K562 (cell line): ENCODE data around the gene MVB12B. TPM values are rescaled to one million over a fixed set of nuclear protein-coding genes. Genes with fewer than 3 reads are reported as not detected.

Experiments
- ATAC-seq: fragments of 200-7000 bp; cut with Tn5 transposase; 3 replicates; pipeline ENCODE4 v1.9.1; 2020; ENCODE audit warnings: moderate library complexity
- BruUV-seq: library from RNA; stranded (reverse); fragments of 400-500 nt; replicated peaks from 2 replicates; lab custom pipeline; 2021; lab: Mats Ljungman, UMichigan
- CTCF ChIA-PET: fragments of 300-600 bp; formaldehyde crosslinking; extraction: SDS; loops from one replicate; lab custom pipeline; 2021; ENCODE audit warnings: low intra/inter-chr PET ratio; lab: Yijun Ruan, JAX
- POLR2A ChIA-PET: fragments of 300-600, 350-650 bp; sonication (Branson Sonifier 250); formaldehyde crosslinking; extraction: SDS; loops from one replicate; lab custom pipeline; 2021; ENCODE audit warnings: antibody characterized with exemption, inconsistent platforms; lab: Yijun Ruan, JAX
- DNase-seq, 4 experiments: peaks; one replicate each; pipeline versions ENCODE4 v3.0.0 to v3.0.0-alpha.2; 2011 to 2018; ENCODE audit warnings: low spot score in 3 of 4, mixed read lengths in 3 of 4; ENCODE audit errors: extremely low read depth in 1 of 4
- FAIRE-seq: peaks from 2 replicates; lab custom pipeline; 2011; peaks lifted over from hg19 to GRCh38; lab: Jason Lieb, UNC
- H2AFZ ChIP-seq: 2 replicates; pipeline ENCODE4 v1.6.0; 2011; ENCODE audit warnings: low read depth, low read length, control low read depth, inconsistent platforms
- H3K27ac ChIP-seq: fragments of 200-600 bp; 3 replicates; pipeline ENCODE4 v1.8.0; 2011; ENCODE audit warnings: low read depth, mild to moderate bottlenecking, control low read depth, inconsistent platforms, low read length, moderate library complexity, mixed read lengths; ENCODE audit errors: extremely low read depth
- H3K27me3 ChIP-seq, 2 experiments: fragments of 300-600 bp in 1 of 2; 2 replicates in 1 of 2; 3 replicates in 1 of 2; pipeline versions ENCODE4 v1.6.0 to v1.8.0; 2011; ENCODE audit warnings: inconsistent platforms in 2 of 2, low read length in 2 of 2, mild to moderate bottlenecking in 1 of 2, mixed read lengths in 1 of 2, moderate library complexity in 1 of 2; ENCODE audit not compliant: control insufficient read depth in 2 of 2, insufficient read depth in 2 of 2
- H3K36me3 ChIP-seq: fragments of 300-600 bp; 3 replicates; pipeline ENCODE4 v1.8.0; 2011; ENCODE audit warnings: mild to moderate bottlenecking, low read length, inconsistent platforms; ENCODE audit not compliant: control insufficient read depth, insufficient read depth
- H3K4me1 ChIP-seq, 2 experiments: fragments of 200-600 bp in 1 of 2; replicated peaks in 1 of 2; 2 replicates in 1 of 2; 3 replicates in 1 of 2; pipeline versions ENCODE4 v1.5.1 to v1.8.0; 2011; ENCODE audit warnings: inconsistent platforms in 2 of 2, low read length in 2 of 2, mild to moderate bottlenecking in 1 of 2, mixed read lengths in 1 of 2, moderate library complexity in 1 of 2; ENCODE audit not compliant: control insufficient read depth in 2 of 2, insufficient read depth in 2 of 2
- H3K4me2 ChIP-seq: 2 replicates; pipeline ENCODE4 v1.6.1; 2011; ENCODE audit warnings: low read length, control low read depth, inconsistent platforms, mixed read lengths; ENCODE audit not compliant: insufficient read depth
- H3K4me3 ChIP-seq: fragments of 200-600 bp; sonication (generic), shearing (Covaris generic); 2 replicates; pipeline ENCODE4 v1.5.1; 2016; ENCODE audit warnings: control low read depth, inconsistent platforms
- H3K79me2 ChIP-seq: fragments of 200-600 bp; 3 replicates; pipeline ENCODE4 v1.8.0; 2011; ENCODE audit warnings: low read length, inconsistent platforms; ENCODE audit not compliant: control insufficient read depth, insufficient read depth
- H3K9ac ChIP-seq, 2 experiments: 2 replicates each; pipeline versions ENCODE4 v1.6.0 to v1.6.1; 2011; ENCODE audit warnings: low read depth in 2 of 2, low read length in 2 of 2, control low read depth in 1 of 2, inconsistent platforms in 1 of 2, mild to moderate bottlenecking in 1 of 2, mixed read lengths in 1 of 2; ENCODE audit not compliant: insufficient read depth in 1 of 2
- H3K9me1 ChIP-seq: one replicate; pipeline ENCODE4 v1.6.0; 2011; ENCODE audit warnings: inconsistent platforms, mild to moderate bottlenecking, low read length, moderate library complexity; ENCODE audit not compliant: control insufficient read depth, insufficient read depth
- H3K9me3 ChIP-seq: replicated peaks from 2 replicates; pipeline ENCODE4 v1.5.1; 2011; ENCODE audit warnings: low read depth, low read length, inconsistent platforms; ENCODE audit not compliant: control insufficient read depth, insufficient read depth
- H4K20me1 ChIP-seq: replicated peaks from 2 replicates; pipeline ENCODE4 v1.6.1; 2011; ENCODE audit warnings: low read length, inconsistent platforms, mixed read lengths; ENCODE audit not compliant: control insufficient read depth, insufficient read depth
- CXXC5 ChIP-seq: fragments of 250-450 bp; sonication (Bioruptor Pico); IDR thresholded peaks from 2 replicates; pipeline ENCODE4 v1.8.0; 2022; ENCODE audit warnings: inconsistent platforms, mild to moderate bottlenecking, moderate library complexity
- FIP1L1 ChIP-seq: fragments of 200-400 bp; formaldehyde crosslinking; IDR thresholded peaks from 2 replicates; pipeline ENCODE4 v1.6.1; 2018; ENCODE audit warnings: mild to moderate bottlenecking, low read depth, low read length; ENCODE audit not compliant: poor library complexity, severe bottlenecking
- MED1 ChIP-seq: sonication (generic); formaldehyde crosslinking; IDR thresholded peaks from 2 replicates; pipeline ENCODE4 v1.8.1; 2023; ENCODE audit warnings: missing genetic modification reagents, borderline replicate concordance
- TSC22D4 ChIP-seq: fragments of 450-650 bp; IDR thresholded peaks from 2 replicates; pipeline ENCODE4 v1.6.1; 2016; ENCODE audit warnings: missing genetic modification characterization, missing biosample characterization, control low read depth
- ZNF12 ChIP-seq: sonication (generic); formaldehyde crosslinking; IDR thresholded peaks from 2 replicates; pipeline ENCODE4 v1.4.0; 2020; ENCODE audit warnings: mild to moderate bottlenecking, missing genetic modification reagents
- WGBS: fragments of 100-300 bp; shearing (Covaris generic); methylation state at CpG from one replicate; pipeline ENCODE4 v1.1.6; 2016; ENCODE audit warnings: low coverage, mixed read lengths; ENCODE audit not compliant: insufficient coverage; ENCODE audit errors: missing lambda C conversion rate; 5-methylcytosine and 5-hydroxymethylcytosine counted together
- in situ Hi-C: fragments of 300-500 bp; cut with MboI; formaldehyde crosslinking; loops from 4 replicates; pipeline ENCODE4 v1.15.0; 2018; ENCODE audit warnings: inconsistent platforms, mixed read lengths
- intact Hi-C: fragments of 100-400 bp; cut with micrococcal nuclease; formaldehyde crosslinking; loops from 2 replicates; pipeline ENCODE4 v1.14.2; 2022
- polyA plus RNA-seq, 8 experiments: library from polyadenylated mRNA; depleted of rRNA in 4 of 8; stranded (reverse) in 5 of 8; unstranded in 3 of 8; fragments of >200 nt; fragmentation: Nextera tagmentation in 2 of 8; fragmentation: Illumina TruSeq in 1 of 8; extraction: Ambion mirVana in 2 of 8; extraction: Trizol in 1 of 8; gene quantifications; 2 replicates each; pipeline versions ENCODE4 v1.2.1 to v1.2.3, GENCODE V29; 2011 to 2014; ENCODE audit warnings: inconsistent platforms in 1 of 8, missing spikeins in 1 of 8
- total RNA-seq, 7 experiments: library from RNA; depleted of rRNA in 6 of 7; stranded (reverse); fragments of >200 nt in 6 of 7; fragmentation: Illumina TruSeq in 2 of 7; extraction: Trizol in 2 of 7; gene quantifications; 2 replicates each; pipeline versions ENCODE4 v1.2.1 to v1.2.3, GENCODE V29; 2011 to 2021; ENCODE audit warnings: low replicate concordance in 1 of 7
- TF ChIP-seq, protein P1 (sequence below): fragments of 450-650 bp; formaldehyde crosslinking; IDR thresholded peaks from 2 replicates; pipeline ENCODE4 v1.4.0; 2020; ENCODE audit warnings: mild to moderate bottlenecking, moderate library complexity
- TF ChIP-seq, protein P2 (sequence below): sonication (generic); formaldehyde crosslinking; IDR thresholded peaks from 2 replicates; pipeline ENCODE4 v1.8.1; 2022; ENCODE audit warnings: missing genetic modification reagents

MVB12B gene
- total and polyA plus RNA-seq, 9 of the 15 experiments (the other 6 are each of a cell fraction or from before 2014, with no cell fraction given) = not detected

DNA sequence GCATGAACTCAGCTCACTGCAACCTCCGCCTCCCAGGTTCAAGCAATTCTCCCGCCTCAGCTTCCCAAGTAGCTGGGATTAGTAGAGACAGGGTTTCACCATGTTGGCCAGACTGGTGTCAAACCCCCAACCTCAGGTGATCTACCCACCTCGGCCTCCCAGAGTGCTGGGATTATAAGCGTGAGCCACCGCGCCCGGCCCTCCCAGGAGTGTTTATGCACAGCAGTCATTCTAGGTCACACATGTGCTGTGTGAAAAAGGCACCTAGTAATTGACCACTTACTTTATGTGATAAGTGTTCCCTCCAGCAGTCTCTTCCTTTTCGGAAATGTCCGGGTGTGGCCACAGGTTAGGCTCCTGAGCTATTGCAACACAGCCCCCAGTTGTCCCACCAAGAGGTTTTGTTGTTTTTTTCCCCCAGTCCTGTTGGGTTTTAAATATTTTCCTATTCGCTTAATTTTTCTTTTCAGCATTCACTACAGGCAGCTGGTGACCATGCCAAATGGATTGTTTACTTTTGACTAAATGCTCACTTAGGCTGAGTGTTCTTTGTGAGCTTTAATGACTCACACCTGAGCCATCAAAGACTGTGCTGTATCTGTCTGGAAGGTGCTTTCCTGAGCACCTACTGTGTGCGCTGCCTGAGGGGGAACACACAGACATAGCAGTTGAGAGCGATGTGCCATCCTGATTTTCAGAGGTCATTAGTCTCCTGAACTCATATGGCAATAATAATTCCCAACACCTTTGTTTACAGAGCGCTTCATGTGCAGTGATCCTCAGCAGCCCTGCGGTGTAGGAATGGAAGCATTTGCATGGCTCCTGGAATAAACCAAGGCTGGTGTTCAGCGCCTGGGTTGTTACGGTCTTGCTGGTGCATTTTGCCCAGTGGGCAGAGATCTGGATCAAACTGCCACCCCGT lies 94.3 kb downstream of the MVB12B start:
- H3K36me3 ChIP-seq = no peaks in the 10 kb centered on the region
- no peaks in the 10 kb centered on the region for H3K4me1 ChIP-seq
- H3K4me2 ChIP-seq = no peak overlapping the region
- ChIA-PET CTCF (no interaction called here), POLR2A (interaction anchor here (0.6 kb wide), 1 partner anchor 24 kb away, joined by 3 read pairs; no protein-coding TSS in a partner anchor)
- intact Hi-C loops = no loop called here
- TF ChIP-seq, protein P1, sequence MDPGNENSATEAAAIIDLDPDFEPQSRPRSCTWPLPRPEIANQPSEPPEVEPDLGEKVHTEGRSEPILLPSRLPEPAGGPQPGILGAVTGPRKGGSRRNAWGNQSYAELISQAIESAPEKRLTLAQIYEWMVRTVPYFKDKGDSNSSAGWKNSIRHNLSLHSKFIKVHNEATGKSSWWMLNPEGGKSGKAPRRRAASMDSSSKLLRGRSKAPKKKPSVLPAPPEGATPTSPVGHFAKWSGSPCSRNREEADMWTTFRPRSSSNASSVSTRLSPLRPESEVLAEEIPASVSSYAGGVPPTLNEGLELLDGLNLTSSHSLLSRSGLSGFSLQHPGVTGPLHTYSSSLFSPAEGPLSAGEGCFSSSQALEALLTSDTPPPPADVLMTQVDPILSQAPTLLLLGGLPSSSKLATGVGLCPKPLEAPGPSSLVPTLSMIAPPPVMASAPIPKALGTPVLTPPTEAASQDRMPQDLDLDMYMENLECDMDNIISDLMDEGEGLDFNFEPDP = no peak
- TF ChIP-seq FIP1L1 (no peak), MED1 (no peak), ZNF12 (CRISPR knock-in tag) (no peak), TSC22D4 (no peak), CXXC5 (CRISPR knock-in tag) (no peak)
- TF ChIP-seq, protein P2, sequence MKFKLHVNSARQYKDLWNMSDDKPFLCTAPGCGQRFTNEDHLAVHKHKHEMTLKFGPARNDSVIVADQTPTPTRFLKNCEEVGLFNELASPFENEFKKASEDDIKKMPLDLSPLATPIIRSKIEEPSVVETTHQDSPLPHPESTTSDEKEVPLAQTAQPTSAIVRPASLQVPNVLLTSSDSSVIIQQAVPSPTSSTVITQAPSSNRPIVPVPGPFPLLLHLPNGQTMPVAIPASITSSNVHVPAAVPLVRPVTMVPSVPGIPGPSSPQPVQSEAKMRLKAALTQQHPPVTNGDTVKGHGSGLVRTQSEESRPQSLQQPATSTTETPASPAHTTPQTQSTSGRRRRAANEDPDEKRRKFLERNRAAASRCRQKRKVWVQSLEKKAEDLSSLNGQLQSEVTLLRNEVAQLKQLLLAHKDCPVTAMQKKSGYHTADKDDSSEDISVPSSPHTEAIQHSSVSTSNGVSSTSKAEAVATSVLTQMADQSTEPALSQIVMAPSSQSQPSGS (CRISPR knock-in tag) = no peak
- ATAC-seq (no peak), DNase-seq (no peak), FAIRE-seq (no peak)
- H2AFZ ChIP-seq = no peak overlapping the region
- under 1% methylated on average over 16 of the region's 17 CpGs for WGBS
- no peaks in the 10 kb centered on the region; the same call in 1 of the 2 replicates for H4K20me1 ChIP-seq
- H3K79me2 ChIP-seq = no peaks in the 10 kb centered on the region
- H3K27me3 ChIP-seq = peaks cover 35 to 74% of the 10 kb centered on the region in 2 experiments
- no TSS peak for BruUV-seq
- H3K9ac ChIP-seq = no peak overlapping the region
- no peak overlapping the region for H3K27ac ChIP-seq
- no peaks in the 10 kb centered on the region for H3K9me3 ChIP-seq
- in situ Hi-C loops = no loop called here
- no peak overlapping the region for H3K4me3 ChIP-seq
- no peaks in the 10 kb centered on the region for H3K9me1 ChIP-seq
